NCI-H1048 (cell line): ENCODE data around the gene SPTA1.

Source experiments
- DNase-seq: peaks from one replicate; lab custom pipeline; 2025; lab: John Stamatoyannopoulos, UW

The SPTA1 gene

GRCh38 chr1:158570480-158570879, 116.0 kb downstream of the SPTA1 start, which contains the start of gene OR6P1:
OR6P1 (minus strand) TSS chr1:158570580; CDS start chr1:158563604, 6,976 bp downstream.
- no peak for DNase-seq

GRCh38 chr1:158564608-158565007, 121.9 kb downstream of the SPTA1 start:
- DNase-seq = no peak

- DNase-seq = no peak
Measured at GRCh38 chr1:158563853-158564252, 122.7 kb downstream of the SPTA1 start.
